GM18867 (cell line): Measurements from ENCODE around the gene FLNC.

Experiments used
- ATAC-seq: cut with Tn5 transposase; IDR thresholded peaks from one replicate; pipeline ENCODE4 v1.9.1; 2021; ENCODE audit warnings: mild to moderate bottlenecking, moderate library complexity; ENCODE audit not compliant: unreplicated experiment

Gene FLNC

GRCh38 chr7:128843938-128844621 lies 13.9 kb downstream of the FLNC start:
- no peak for ATAC-seq

- no peak for ATAC-seq
Measured at GRCh38 chr7:128844777-128845311, 14.6 kb downstream of the FLNC start.

- no peak for ATAC-seq
Measured at GRCh38 chr7:128845475-128845874, 15.3 kb downstream of the FLNC start.

- no peak for ATAC-seq
Measured at GRCh38 chr7:128845987-128846386, 15.8 kb downstream of the FLNC start.

GRCh38 chr7:128846781-128847444 lies 16.7 kb downstream of the FLNC start:
- ATAC-seq, result no peak

GRCh38 chr7:128847721-128848211 lies 17.6 kb downstream of the FLNC start:
- ATAC-seq, result no peak

- ATAC-seq, result no peak
Measured at GRCh38 chr7:128848289-128849155, 18.3 kb downstream of the FLNC start.

- ATAC-seq, result no peak
Measured at GRCh38 chr7:128849156-128849515, 18.9 kb downstream of the FLNC start.

- no peak for ATAC-seq
Measured at GRCh38 chr7:128849804-128850490, 19.7 kb downstream of the FLNC start.

GRCh38 chr7:128852537-128853254 lies 22.5 kb downstream of the FLNC start:
- no peak for ATAC-seq

- no peak for ATAC-seq
Measured at GRCh38 chr7:128853799-128854198, 23.6 kb downstream of the FLNC start.

- ATAC-seq, result no peak
Measured at GRCh38 chr7:128854396-128854795, 24.2 kb downstream of the FLNC start.

GRCh38 chr7:128855559-128855958 lies 25.4 kb downstream of the FLNC start:
- no peak for ATAC-seq

- no peak for ATAC-seq
Measured at GRCh38 chr7:128856001-128856718, 26.0 kb downstream of the FLNC start.

GRCh38 chr7:128858380-128859231 lies 28.4 kb downstream of the FLNC start:
- ATAC-seq, result no peak

- ATAC-seq, result no peak
Measured at GRCh38 chr7:128859232-128860157, 29.3 kb downstream of the FLNC start.
